GM19467 (cell line): ENCODE measurements around the gene NYAP2.

Source experiments
- ATAC-seq: cut with Tn5 transposase; IDR thresholded peaks from one replicate; pipeline ENCODE4 v1.9.1; 2021; ENCODE audit warnings: mild to moderate bottlenecking, moderate library complexity; ENCODE audit not compliant: unreplicated experiment

Gene NYAP2

DNA sequence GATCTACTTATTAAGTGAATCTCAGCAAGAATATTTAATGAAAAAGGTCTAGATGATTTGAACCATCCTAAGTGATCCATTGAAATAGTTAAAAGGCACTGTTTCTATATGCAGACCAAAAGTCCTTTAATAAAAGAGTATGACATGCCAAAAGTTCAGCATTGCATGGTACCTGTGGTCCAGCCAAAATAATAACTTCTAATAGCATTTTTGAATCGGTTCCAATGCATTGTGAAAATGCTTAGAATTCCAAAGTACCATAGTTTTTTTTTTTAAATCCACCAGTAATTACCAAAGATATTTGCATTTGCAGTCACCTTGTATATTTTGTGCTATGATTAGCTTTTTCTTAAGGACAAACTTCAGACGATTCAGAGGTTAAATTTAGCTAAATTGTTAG, 79.9 kb downstream of the NYAP2 start:
- no peak for ATAC-seq

DNA sequence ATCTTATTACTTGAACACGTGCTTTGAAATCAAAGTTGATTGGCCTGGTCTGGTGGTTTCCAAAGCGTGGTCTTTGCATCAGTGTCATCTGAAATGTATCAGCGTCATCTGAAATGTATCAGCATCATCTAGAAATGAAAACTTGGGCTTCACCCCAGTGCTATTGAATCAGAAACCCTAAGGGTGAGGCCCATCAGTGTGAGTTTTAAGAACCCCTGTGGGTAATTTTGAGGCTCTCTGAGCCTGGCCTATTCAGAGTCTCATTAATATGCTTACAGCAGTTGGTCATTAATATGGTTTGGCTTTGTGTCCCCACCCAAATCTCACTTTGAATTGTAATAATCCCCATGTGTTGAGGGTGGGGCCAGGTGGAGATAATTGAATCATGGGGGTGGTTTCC, 85.2 kb downstream of the NYAP2 start:
- no peak for ATAC-seq

DNA sequence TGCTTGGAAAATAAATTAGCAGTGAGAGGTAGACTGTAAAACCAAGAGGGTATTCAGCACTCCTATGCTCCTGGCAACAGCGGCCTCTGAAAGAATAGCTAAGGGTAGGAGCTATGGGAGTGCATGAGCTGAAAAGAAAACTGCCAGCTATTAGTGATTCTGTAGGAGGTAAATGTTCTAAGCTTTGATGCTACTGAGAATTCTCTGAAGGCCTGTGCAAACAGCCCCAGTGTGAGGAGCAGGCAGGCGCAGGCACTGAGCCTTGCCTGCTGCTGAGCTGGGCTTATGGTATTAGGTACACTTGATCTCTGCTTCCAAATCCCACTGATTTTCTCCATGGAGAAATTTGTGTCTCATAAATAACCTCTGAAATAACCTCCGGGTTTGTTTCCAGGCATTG, 86.7 kb downstream of the NYAP2 start:
- ATAC-seq: no peak

DNA sequence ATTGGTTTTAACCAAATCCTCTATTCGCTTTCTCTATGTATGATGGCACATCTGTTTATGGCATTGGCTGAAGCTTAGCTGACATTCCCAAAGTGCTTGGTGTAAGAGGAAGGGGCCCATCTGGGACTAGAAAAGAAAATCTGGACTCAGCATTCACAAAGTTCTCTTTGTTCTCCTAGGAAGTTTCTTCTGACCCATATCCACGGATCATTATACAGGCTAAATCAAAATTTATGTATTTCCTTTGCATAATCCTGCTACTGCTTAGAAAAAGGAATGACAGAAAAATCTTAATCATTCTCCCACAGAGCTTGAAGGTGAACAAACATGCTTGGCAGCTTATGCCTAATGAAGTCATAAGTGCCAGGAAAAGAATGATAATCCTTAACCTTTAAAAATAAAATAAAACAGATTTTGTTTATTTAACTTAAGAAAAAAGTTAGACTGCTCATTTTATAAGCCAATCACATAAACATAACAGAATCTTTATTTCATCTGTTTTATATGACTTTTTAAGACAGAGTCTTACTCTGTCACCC, 88.4 kb downstream of the NYAP2 start:
- ATAC-seq: no peak

DNA sequence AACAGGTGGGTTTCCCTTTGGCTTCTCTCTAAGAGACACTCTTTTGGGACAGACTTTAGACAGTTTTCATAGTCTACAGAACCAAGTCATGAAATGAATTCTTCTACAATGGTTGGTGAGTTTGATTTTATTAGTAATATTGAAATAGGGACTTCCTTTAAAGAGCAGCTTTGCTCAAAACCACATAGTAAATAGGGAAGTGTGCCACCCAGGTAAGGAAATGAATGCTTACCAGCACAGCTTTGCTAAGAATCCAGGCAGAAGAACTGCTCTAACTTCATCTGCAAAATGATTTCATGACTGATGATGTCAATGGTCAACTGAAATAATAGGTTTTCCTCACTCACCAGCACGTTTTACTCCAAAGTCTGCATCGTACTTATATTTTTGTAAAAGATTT, 89.2 kb downstream of the NYAP2 start:
- no peak for ATAC-seq

DNA sequence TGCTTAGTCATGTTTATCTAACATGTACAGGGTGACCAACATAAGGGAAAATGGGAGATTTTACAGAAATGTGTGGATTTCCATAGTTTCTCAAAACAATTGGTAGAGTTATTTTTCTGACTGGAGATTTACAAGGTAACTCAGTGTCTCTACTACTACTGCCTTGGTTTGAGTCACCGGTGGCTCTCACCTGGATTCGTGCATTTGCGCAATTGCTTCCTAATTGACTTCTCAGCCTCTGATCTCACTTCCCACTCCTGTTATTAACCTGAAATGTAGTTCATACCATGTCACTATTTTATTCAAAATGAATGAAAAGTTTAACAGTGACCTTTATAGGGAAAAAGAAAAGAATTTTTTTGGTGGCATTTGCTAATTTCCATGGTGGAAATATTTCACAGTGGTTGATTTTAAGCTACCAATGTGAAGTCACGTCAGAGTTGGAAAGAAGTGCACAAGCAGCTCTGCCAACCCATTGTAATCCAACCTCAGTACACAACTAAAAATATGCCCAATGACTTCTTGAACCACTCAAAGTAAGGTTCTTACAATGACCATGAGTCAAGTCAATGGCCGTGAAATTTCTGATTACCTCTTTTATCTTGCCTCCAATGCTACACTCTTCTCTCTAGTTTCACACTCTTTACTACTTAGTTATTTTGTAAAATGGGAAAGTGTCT, 94.0 kb downstream of the NYAP2 start:
- no peak for ATAC-seq

DNA sequence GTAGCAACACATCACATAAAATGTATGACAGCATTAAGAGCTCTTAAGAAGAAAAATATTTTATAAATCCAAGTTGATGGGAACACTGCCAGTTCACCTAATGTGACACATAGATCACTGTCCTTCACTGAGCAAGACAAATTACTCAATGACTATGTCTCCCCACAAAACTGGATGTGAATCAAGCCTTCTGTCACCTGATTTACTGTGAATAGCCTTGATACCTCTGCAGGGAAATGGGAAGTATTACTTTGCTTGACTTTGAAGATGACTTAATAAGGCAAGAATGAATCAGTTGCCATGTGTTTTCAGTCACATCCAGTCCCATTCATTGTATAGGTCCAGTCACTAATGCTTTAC, 94.6 kb downstream of the NYAP2 start:
- ATAC-seq: no peak

DNA sequence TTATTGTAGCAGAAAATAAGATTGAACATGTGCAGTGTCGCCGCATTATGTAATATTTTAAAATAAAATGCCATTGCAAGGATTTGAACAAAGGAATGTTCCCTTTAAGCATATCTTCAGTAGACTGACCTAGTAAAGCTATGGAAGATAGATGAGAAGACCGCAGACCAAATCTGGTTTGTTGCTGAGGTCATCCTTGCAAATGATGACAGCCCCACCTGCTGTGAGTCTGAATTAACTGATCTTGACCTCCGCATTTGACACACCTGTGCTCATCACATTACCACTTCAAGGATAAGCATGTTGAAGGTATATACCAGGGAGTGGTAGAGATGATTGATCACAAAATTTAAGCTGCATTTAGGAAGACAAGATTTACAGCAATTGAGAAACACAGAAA, 96.2 kb downstream of the NYAP2 start:
- no peak for ATAC-seq

DNA sequence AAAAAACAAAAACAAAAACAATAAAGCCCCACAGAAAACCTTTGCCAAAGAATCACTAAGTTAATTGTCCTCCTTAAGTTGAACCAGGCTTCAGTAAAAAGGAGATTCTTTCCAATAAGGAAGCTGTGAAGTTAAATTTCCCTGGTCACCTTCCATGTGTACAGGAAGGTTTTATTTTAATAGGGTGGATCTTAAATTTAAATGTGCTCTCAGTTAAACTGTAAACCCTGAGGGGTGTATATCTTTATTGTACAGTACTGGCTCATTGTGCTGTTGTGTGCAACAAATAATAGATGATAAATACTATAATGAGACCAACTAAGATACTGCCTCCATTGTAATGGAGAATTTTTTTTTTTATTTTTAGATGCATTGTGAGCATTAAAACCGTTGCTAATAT, 97.1 kb downstream of the NYAP2 start:
- no peak for ATAC-seq

DNA sequence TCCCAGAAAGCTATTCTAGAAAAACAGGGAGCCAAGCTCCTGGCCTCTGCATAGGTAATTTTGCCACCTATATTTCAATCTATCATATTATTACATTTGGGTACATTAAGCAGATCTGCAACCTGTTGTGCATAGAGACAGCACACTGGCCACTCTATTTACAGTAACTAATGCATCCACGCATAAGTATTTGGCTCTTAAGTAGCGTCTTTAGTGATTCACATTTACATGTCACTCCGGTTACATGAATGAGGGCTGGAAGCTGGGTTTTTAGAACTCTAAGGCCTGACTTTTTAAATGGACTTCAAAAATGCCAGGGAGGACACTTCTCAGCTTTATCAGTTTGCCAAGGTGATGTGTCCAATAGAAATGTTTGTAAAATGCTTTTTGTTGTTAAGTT, 97.7 kb downstream of the NYAP2 start:
- ATAC-seq: no peak

DNA sequence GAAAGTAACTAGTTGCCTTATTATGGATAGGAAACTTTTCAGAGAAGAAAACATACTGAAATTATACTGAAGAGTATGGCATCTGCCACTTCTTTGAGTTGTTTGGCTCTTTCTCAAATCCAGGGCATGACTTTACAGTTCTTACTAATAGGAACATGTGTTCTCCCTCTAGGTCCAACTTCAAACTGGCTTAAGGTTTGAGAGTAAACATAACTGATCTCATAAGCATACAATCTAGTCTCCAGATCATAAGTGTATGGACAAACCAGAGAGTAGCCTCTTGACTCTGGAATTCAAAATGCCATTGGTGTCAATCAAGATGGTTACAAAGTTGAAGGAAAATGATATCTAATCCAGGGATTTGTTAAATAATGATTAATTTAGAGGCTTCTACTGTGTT, 101.5 kb downstream of the NYAP2 start:
- ATAC-seq: no peak

DNA sequence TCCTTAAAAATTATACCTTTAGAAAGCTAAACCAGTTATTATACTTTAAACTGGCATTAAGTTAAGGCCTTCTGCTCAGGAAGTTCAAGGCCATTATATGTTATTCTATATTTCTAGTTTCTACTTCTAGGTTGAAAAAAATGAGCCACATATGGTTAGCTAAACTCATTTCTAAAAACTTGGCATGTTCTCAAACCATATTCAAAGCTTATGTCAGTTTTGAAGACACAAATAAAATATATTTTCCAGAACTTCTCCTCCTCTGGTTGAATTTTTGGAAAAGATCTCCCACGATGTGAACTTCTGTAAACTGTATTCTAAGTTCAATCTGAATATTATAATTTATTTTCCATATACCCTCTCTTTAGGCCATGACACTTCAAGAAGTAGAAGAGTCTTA, 103.5 kb downstream of the NYAP2 start:
- ATAC-seq: no peak

DNA sequence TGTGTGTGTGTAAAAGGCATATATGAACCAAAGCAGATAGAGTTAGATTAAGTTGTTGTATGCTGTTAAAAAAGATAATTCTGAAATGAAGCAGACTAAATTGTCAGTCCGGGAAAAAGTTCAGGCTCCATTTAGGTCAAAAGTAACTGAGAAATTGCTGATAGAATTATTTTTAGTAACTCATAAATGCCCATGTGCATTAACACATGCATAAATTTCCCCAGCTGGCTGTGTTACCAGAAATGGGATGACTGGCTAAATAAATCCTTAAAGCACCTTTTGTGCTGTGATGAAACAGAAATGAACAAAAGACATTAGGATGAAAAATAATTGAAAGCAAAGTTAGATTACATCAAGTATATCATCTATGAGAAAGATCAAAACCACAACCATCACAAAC, 111.3 kb downstream of the NYAP2 start:
- no peak for ATAC-seq

DNA sequence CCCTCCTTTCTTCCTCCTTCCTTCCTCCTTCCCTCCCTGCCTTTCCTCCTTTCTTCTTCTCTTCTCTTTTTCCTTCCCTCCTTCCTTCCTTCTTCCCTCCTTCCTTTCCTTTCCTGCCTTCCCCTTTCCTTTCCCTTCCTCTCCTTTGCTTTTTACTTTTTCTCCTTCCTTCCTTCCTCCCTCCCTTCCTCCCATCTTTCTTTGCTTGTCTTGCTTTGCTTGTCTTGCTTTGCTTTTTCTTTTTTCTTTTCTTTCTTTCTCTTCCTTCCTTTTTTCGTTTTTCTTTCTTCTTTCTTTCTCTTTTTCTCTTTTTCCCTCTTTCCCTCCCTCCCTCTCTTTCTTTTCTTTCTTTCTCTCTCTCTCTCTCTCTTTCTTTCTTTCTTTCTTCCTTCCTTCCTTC, 113.0 kb downstream of the NYAP2 start:
- ATAC-seq: no peak

DNA sequence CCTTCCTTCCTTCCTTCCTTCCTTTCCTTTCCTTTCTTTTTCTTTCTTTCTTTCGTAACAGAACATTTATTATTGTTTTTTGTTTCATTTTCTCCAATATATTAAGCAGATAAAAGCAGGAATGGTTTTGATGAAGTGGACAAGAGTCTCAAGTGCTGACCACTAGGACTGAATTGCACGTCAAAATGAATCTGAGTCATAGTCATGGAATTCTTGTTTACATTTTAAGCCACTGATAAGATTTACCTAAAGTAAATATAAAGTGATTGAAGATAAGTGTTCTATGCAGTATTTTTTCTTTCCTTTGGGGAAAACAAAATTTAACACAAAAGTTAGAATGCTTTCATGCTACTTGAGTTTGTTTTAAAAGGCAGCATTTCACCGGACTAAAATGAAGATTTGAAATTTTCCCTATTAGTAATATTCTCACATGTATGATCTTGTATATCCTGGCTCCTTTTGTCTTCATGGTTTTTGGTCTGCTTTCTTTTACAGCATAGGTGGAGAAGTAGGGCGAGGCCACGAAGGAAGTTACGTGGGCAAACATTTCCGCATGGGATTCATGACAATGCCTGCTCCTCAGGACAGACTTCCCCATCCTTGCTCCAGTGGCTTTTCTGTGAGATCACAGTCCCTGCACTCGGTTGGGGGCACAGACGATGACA, 113.5 kb downstream of the NYAP2 start:
- no peak for ATAC-seq

DNA sequence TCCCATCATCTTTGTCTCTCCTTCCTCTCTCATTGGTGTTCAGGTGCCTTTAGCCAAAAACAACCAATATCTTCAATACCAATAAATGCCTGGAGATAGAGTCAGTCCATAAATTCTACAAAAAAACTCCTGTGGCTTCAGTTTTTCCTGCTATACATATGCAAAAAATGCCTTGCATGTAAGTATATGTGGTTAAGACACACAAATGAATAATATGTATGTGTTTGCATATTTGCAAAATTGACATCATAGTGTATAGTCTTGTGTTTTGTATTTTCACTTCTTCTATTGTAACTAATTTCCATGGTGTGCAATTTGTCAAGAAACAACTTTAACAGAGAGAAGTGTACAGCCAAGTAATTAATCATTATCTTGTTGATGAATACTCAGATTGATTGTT, 115.5 kb downstream of the NYAP2 start:
- no peak for ATAC-seq

DNA sequence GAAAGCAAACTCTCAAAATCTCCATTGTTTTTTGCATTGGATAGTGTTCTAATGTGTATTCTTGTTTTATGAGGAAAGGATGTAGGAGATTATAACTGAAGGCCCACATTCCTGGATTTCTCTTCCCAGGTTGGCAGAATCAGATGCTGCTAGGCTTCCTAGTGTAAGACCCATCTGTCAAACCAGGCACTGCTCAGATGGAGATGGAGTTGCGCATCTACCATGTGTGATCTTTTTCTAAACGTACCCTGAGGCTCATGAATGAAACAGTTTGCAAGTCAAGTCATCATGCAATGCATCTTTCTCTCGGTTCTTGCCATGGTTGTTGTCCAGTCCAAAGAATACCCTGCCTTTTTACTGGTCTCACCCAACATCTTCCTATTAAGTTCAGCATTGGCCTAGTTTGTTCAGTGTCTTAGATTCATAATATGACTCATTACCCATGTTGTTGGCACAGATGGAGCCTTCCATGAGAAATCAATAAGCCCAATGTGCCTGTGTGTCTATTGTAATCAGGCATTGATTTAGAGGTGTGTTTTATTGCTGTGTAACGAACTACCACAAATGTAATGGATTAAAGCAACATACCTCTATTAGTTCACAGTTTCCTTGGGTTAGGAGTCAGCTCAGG, 127.4 kb downstream of the NYAP2 start:
- ATAC-seq: no peak

DNA sequence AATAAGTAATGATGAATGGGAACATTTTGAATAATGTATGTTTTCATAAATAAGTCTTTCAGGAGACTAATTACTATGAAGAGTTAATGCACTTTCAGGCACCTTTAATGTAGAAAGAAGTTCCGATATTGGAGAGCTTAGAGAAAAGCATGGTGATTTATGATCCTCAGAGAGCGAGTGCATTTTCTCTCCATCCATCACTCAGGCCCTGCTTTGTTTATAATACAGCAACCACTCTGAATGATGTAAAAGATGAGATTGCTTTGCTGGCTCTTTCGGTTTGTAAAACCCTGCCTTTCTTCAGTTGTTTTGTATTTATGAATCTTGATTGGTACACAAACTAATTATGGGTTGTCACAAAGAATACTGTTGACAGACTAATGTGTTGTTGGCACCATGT, 132.0 kb downstream of the NYAP2 start:
- ATAC-seq: no peak

DNA sequence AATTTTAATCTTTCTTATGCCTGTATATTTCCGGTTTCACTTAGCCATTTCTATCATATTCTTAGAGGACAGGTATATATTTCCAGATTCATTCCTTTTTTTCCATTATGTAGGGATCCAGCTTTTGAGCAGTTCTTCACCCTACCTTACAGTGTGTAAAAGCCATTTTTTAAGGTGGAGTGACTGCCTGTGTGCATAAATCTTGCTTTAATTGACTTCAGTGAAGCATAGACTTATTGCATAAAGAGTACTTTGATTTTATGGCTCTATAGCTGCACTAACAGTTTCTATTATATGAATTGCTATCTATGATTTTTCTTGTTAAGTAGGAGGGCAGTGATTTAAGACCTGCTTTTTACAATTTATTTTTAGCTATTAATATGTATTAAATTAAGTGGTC, 132.6 kb downstream of the NYAP2 start:
- ATAC-seq: no peak

DNA sequence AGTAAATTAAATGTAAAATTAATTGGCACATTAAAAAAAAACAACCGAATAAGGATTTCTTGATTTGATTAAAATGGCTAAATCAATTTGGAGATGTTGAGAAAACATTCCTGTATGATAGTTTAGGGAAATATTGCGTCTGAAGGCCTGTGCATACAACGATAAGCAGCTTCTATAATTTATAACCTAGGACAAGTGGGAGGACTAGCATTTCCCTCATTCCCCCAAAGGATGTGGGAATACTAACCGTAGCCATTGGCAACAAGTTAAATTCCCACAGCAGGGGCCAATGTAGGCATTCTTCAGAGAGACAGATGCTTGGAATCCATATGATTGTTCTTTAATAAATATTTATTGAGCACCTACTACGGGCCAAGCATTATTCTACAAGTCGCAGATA, 134.5 kb downstream of the NYAP2 start:
- ATAC-seq: no peak

DNA sequence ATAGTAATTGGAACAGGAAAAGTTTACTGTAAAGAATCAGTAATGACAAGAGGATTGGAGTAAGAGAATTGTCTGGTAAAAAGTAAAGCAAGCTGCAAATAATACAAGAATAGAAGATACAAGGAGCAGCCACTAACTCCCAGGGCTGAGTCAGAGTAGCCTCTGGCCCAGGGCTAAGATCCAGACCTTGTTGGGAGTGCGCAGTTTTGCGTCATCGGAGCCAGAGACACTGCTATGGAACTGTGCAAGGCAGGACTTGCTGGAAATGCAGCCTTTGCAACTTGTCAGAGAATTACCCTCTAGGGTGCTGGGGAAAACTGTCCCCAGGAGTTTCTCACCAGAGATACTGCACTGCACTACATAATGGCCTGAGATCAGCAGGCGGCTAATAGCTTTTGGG, 135.2 kb downstream of the NYAP2 start:
- no peak for ATAC-seq

DNA sequence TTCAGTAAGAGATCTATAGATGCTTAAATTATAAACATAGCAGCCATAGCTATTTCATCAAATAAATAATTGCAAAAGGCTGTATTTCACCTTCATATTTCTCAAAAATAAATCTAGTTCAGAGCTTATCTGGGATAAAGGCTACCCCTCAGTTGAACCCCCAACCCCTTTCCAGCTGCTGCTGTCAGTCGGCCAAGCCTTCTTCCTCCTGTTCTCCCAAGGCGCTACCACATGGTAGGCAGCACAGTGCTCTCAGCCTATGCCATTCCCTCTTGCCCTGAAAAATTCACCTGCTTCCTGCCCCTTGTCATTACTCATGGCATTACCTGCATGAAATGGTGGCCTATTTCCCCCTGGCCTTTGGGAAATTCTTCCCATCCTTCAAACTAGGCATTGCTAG, 136.5 kb downstream of the NYAP2 start:
- ATAC-seq: no peak
